GM23338 (cell line): ENCODE measurements around the gene IQGAP2. TPM values are rescaled to one million over a fixed set of nuclear protein-coding genes. Genes with fewer than 3 reads are reported as not detected.

Source experiments
- ATAC-seq: fragments of 200-7000 bp; cut with Tn5 transposase; 3 replicates; pipeline ENCODE4 v1.9.1; 2020
- DNase-seq: peaks from one replicate; pipeline ENCODE4 v3.0.0-alpha.2; 2015; ENCODE audit warnings: low spot score
- H2AFZ ChIP-seq: fragments of 200-600 bp; sonication (generic); 2 replicates; pipeline ENCODE4 v1.8.0; 2016; ENCODE audit warnings: antibody characterized with exemption, mild to moderate bottlenecking, moderate library complexity
- H3F3A ChIP-seq: fragments of 200-600 bp; sonication (generic); replicated peaks from 2 replicates; pipeline ENCODE4 v1.8.0; 2017; ENCODE audit warnings: antibody characterized with exemption, mixed run types, low read depth
- H3K27ac ChIP-seq: fragments of 200-600 bp; sonication (generic); 2 replicates; pipeline ENCODE4 v1.6.1; 2016; ENCODE audit warnings: low read depth
- H3K27me3 ChIP-seq: fragments of 200-600 bp; sonication (generic); 2 replicates; pipeline ENCODE4 v1.8.0; 2016; ENCODE audit warnings: mild to moderate bottlenecking, mixed run types, moderate library complexity; ENCODE audit not compliant: insufficient read depth
- H3K36me3 ChIP-seq: fragments of 200-600 bp; sonication (generic); 2 replicates; pipeline ENCODE4 v1.8.0; 2016; ENCODE audit warnings: mild to moderate bottlenecking; ENCODE audit not compliant: insufficient read depth
- H3K4me1 ChIP-seq: fragments of 200-600 bp; sonication (generic); 2 replicates; pipeline ENCODE4 v1.8.0; 2016; ENCODE audit warnings: mild to moderate bottlenecking, moderate library complexity; ENCODE audit not compliant: insufficient read depth
- H3K4me2 ChIP-seq: fragments of 200-600 bp; sonication (generic); 2 replicates; pipeline ENCODE4 v1.7.1; 2017; ENCODE audit warnings: mixed run types
- H3K4me3 ChIP-seq: fragments of 200-600 bp; sonication (generic); 2 replicates; pipeline ENCODE4 v1.6.1; 2016; ENCODE audit warnings: mixed run types
- H3K79me2 ChIP-seq: fragments of 200-600 bp; sonication (generic); replicated peaks from 2 replicates; pipeline ENCODE4 v1.8.0; 2017; ENCODE audit warnings: mild to moderate bottlenecking; ENCODE audit not compliant: insufficient read depth
- H3K9me2 ChIP-seq: fragments of 200-600 bp; sonication (generic); 2 replicates; pipeline ENCODE4 v1.8.0; 2017; ENCODE audit not compliant: insufficient read depth
- H4K20me1 ChIP-seq: fragments of 200-600 bp; sonication (generic); replicated peaks from 2 replicates; pipeline ENCODE4 v1.8.0; 2017; ENCODE audit warnings: mild to moderate bottlenecking; ENCODE audit not compliant: insufficient read depth
- H3K27ac Mint-ChIP-seq: 2 replicates; pipeline ENCODE4 v1.8.0; 2020; ENCODE audit warnings: inconsistent platforms, mild to moderate bottlenecking, moderate library complexity, mixed read lengths
- H3K27me3 Mint-ChIP-seq: 3 replicates; pipeline ENCODE4 v1.8.0; 2022; ENCODE audit warnings: low read depth, mild to moderate bottlenecking, moderate library complexity, mixed read lengths, inconsistent platforms; ENCODE audit not compliant: insufficient read depth, poor library complexity
- H3K36me3 Mint-ChIP-seq: 3 replicates; pipeline ENCODE4 v1.8.0; 2021; ENCODE audit warnings: low read depth, mild to moderate bottlenecking, inconsistent platforms, moderate library complexity, mixed read lengths
- H3K4me1 Mint-ChIP-seq: 3 replicates; pipeline ENCODE4 v1.8.0; 2020; ENCODE audit warnings: mild to moderate bottlenecking, inconsistent platforms, mixed read lengths
- H3K4me3 Mint-ChIP-seq: 3 replicates; pipeline ENCODE4 v1.8.0; 2021; ENCODE audit warnings: moderate library complexity, mild to moderate bottlenecking, inconsistent platforms, mixed read lengths
- H3K9me3 Mint-ChIP-seq: 3 replicates; pipeline ENCODE4 v1.8.0; 2020; ENCODE audit warnings: moderate library complexity, mild to moderate bottlenecking, inconsistent platforms, mixed read lengths
- CREB1 ChIP-seq: fragments of 250-450 bp; sonication (Bioruptor Pico); IDR thresholded peaks from 2 replicates; pipeline ENCODE4 v1.5.0; 2020; ENCODE audit warnings: low read depth, mild to moderate bottlenecking, moderate library complexity
- ETS1 ChIP-seq: IDR thresholded peaks from 2 replicates; pipeline ENCODE4 v1.6.1; 2016; ENCODE audit warnings: antibody characterized with exemption
- EZH2 ChIP-seq: fragments of 200-600 bp; sonication (generic); IDR thresholded peaks from one replicate; pipeline ENCODE4 v1.8.0; 2017; ENCODE audit warnings: antibody characterized with exemption, mild to moderate bottlenecking, low read depth; ENCODE audit not compliant: unreplicated experiment
- NANOG ChIP-seq: IDR thresholded peaks from 2 replicates; pipeline ENCODE4 v1.6.1; 2016; ENCODE audit warnings: antibody characterized with exemption, borderline replicate concordance
- POLR2AphosphoS5 ChIP-seq: IDR thresholded peaks from 2 replicates; pipeline ENCODE4 v1.6.1; 2016; ENCODE audit warnings: antibody characterized with exemption, low read depth
- ZNF114 ChIP-seq: fragments of 250-450 bp; sonication (Bioruptor Pico); IDR thresholded peaks from 2 replicates; pipeline ENCODE4 v1.5.0; 2020; ENCODE audit warnings: mild to moderate bottlenecking, moderate library complexity
- ZNF462 ChIP-seq: fragments of 250-450 bp; sonication (Bioruptor Pico); IDR thresholded peaks from 2 replicates; pipeline ENCODE4 v1.5.0; 2020; ENCODE audit warnings: mild to moderate bottlenecking, moderate library complexity
- polyA plus RNA-seq: library from polyadenylated mRNA; unstranded; fragments of >200 nt; fragmentation: Nextera tagmentation; extraction: Ambion mirVana; gene quantifications from 2 replicates; pipeline ENCODE4 v1.2.1, GENCODE V29; 2016
- total RNA-seq: library from RNA; depleted of rRNA; stranded (reverse); fragments of >200 nt; shearing (Covaris generic); gene quantifications from 2 replicates; pipeline ENCODE4 v1.2.3, GENCODE V29; 2014

Gene IQGAP2
- total and polyA plus RNA-seq, 2 experiments from 2014 or later: 60.0 to 86.5 TPM

DNA sequence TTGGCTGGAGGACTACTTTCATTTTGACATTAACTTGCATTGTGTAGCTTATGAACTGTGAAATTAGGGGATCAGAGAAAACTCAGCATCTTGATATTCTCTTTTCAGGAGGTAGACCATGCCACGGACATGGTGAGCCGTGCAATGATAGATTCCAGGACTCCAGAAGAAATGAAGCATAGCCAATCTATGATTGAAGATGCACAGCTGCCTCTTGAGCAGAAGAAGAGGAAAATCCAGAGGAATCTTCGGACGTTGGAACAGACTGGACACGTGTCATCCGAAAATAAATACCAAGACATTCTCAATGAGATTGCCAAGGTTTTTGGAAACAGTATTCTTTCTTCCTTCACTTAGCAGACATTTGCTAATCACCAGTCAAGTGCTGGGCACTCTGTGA lies 292.3 kb downstream of the IQGAP2 start:
- H3K4me1 Mint-ChIP-seq: no peaks in the 10 kb centered on the region
- H3K27ac Mint-ChIP-seq: no peak overlapping the region
- ATAC-seq: no peak
- Histone ChIP-seq H3K4me1 (no peaks in the 10 kb centered on the region), H3K9me2 (no peaks in the 10 kb centered on the region), H3K27ac (no peak overlapping the region), H3K4me3 (no peak overlapping the region), H3K27me3 (no peaks in the 10 kb centered on the region), H2AFZ (no peak overlapping the region), H3K36me3 (no peaks in the 10 kb centered on the region), H3K79me2 (no peaks in the 10 kb centered on the region), H3K4me2 (no peak overlapping the region), H3F3A (no peaks in the 10 kb centered on the region), H4K20me1 (no peaks in the 10 kb centered on the region; the same call in none of the 2 replicates)
- DNase-seq: no peak
- H3K27me3 Mint-ChIP-seq: no peaks in the 10 kb centered on the region
- H3K36me3 Mint-ChIP-seq: peaks cover 8% of the 10 kb centered on the region; the same call in 2 of the 3 replicates
- H3K9me3 Mint-ChIP-seq: no peaks in the 10 kb centered on the region
- H3K4me3 Mint-ChIP-seq: no peak overlapping the region
- TF ChIP-seq ETS1: no peak

- no peak overlapping the region for H3K4me3 ChIP-seq
- no peak overlapping the region for H3K4me2 ChIP-seq
- no peaks in the 10 kb centered on the region for H3K4me1 ChIP-seq
- Mint-ChIP-seq H3K4me1 (no peaks in the 10 kb centered on the region), H3K27me3 (no peaks in the 10 kb centered on the region), H3K9me3 (no peaks in the 10 kb centered on the region), H3K36me3 (peaks cover 13% of the 10 kb centered on the region; the same call in 2 of the 3 replicates), H3K27ac (no peak overlapping the region), H3K4me3 (no peak overlapping the region)
- no peaks in the 10 kb centered on the region for H3K27me3 ChIP-seq
- H3F3A ChIP-seq: no peaks in the 10 kb centered on the region
- no peak for ATAC-seq
- H3K9me2 ChIP-seq: no peaks in the 10 kb centered on the region
- H3K79me2 ChIP-seq: no peaks in the 10 kb centered on the region
- TF ChIP-seq ETS1: no peak
- TF ChIP-seq NANOG: no peak
- no peak for TF ChIP-seq POLR2AphosphoS5
- TF ChIP-seq EZH2: no peak
- H3K36me3 ChIP-seq: no peaks in the 10 kb centered on the region
- no peak overlapping the region for H2AFZ ChIP-seq
- no peaks in the 10 kb centered on the region; the same call in none of the 2 replicates for H4K20me1 ChIP-seq
- no peak for DNase-seq
- no peak overlapping the region for H3K27ac ChIP-seq
Observed at GRCh38 chr5:76696251-76696650, 293.2 kb downstream of the IQGAP2 start.

DNA sequence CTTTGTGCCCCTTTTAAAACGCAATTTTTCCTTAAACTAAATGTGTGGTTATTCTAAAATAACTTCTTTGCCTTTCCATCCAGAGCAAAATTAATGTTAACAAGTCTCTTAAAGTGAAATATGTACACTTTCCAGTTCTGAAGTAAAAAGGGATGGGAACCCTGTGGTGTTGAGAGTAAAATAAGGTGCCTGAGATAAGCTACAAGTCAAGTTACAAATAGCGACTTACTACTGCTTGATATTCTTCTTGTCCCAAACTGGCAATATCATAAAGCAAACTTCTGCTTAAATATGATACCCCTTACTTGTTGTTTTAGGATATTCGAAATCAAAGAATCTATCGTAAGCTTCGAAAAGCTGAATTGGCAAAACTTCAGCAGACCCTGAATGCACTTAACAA lies 294.6 kb downstream of the IQGAP2 start:
- Mint-ChIP-seq H3K9me3 (no peaks in the 10 kb centered on the region), H3K36me3 (peaks cover 21% of the 10 kb centered on the region; the same call in 2 of the 3 replicates)

More for the DNA sequence above, 294.6 kb downstream of the IQGAP2 start:
- H3K27me3 Mint-ChIP-seq: no peaks in the 10 kb centered on the region
- Histone ChIP-seq H3K4me1 (no peaks in the 10 kb centered on the region), H2AFZ (no peak overlapping the region), H3K4me3 (no peak overlapping the region), H3K9me2 (no peaks in the 10 kb centered on the region), H3K79me2 (no peaks in the 10 kb centered on the region), H3K36me3 (0 out of 2 replicates have a peak, but pooled peaks cover 6% of the 10 kb centered on the region), H3K27ac (no peak overlapping the region), H3F3A (no peaks in the 10 kb centered on the region), H3K27me3 (no peaks in the 10 kb centered on the region), H4K20me1 (no peaks in the 10 kb centered on the region; the same call in none of the 2 replicates), H3K4me2 (no peak overlapping the region)
- no peaks in the 10 kb centered on the region for H3K4me1 Mint-ChIP-seq
- no peak overlapping the region for H3K27ac Mint-ChIP-seq
- ATAC-seq: no peak
- H3K4me3 Mint-ChIP-seq: no peak overlapping the region
- DNase-seq: no peak
- TF ChIP-seq ZNF462 (CRISPR knock-in tag) (no peak), ZNF114 (CRISPR knock-in tag) (no peak), CREB1 (CRISPR knock-in tag) (no peak)
